ENCODE data around the gene PCNP.
A peak's percentile ranks its signal among the peaks of the same experiment; 100 is the strongest.
"Not testable (repeated sequence)": the region's sequence is repeated elsewhere in the genome, so short reads cannot be mapped to it uniquely, and the experiment has no call there.

Gene PCNP, protein sequence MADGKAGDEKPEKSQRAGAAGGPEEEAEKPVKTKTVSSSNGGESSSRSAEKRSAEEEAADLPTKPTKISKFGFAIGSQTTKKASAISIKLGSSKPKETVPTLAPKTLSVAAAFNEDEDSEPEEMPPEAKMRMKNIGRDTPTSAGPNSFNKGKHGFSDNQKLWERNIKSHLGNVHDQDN

DNA sequence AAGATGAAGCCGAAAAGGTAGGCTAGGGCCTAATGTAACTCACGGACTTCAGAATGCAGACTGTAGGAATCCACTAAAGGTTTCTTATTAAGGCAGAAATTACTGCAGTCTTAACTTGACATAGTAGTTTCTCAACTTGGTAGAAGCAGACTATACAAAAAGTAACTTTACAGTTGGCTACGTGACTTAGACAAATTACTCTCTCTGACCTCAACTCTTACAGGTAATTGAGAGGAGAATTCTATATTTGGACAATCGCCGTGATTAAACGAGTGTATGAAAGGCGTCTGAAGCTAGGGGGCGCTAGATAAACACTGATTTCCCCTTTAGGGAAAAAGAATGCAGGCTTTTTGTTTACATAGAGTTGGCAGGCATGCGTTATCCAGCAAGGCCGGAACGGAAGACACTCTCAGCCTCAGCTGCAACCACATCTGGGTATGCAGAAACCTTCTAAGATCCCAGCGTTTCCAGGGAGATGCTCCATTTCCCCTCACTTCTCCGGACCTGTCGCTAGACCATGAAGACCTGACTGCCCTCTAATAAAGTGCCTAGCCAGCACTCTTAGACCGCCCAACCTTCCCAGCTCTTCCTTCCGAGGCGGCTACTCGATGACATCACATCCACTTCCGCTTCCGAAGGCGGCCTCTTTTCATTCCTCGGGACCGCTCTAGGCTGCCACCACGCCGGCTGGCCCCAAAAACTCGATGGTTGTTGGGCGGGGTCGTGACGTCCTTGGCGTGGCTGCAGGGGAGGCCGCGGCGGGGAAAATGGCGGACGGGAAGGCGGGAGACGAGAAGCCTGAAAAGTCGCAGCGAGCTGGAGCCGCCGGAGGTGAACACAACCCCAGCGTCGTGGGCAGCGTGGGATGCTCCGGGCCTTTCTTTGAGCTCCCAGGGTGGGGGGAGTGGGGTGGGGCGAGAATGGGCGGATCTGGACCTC, at the start of gene PCNP:
Gene PCNP (plus strand): TSS at position 732 of the 939 bp plus-strand sequence. CDS start 36 bp downstream, at position 768.
- H3K4me3 ChIP-seq (ENCODE audit: low read length), result peak within 1 kb of the TSS; percentile 95
- peak within 1 kb of the TSS; percentile 99 for H3K9ac ChIP-seq (ENCODE audit: low read length)
- H3K27ac ChIP-seq (ENCODE audit: low read depth, low read length), result peak within 1 kb of the TSS; percentile 98
- H3K27me3 ChIP-seq (ENCODE audit: control insufficient read depth, insufficient read depth, low read length), result no peaks in the 10 kb centered on the region
- H3K36me3 ChIP-seq (ENCODE audit: control insufficient read depth, insufficient read depth, low read length), result no peaks in the 10 kb centered on the region
- H3K4me1 ChIP-seq (ENCODE audit: control insufficient read depth, insufficient read depth, low read length), result peaks cover 11% of the 10 kb centered on the region

DNA sequence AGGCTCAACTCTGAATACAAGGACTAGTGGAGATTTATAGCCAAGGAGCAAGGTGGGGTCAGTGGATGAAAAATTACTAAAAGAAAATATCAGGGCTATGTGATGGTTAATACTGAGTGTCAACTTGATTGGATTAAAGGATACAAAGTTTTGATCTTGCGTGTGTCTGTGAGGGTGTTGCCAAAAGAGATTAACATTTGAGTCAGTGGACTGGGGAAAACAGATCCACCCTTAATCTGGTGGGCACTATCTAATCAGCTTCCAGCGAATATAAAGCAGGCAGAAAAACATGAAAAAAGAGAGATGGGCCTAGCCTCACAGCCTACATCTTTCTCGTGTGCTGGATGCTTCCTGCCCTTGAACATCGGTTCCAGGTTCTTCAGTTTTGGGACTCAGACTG, 46.5 kb upstream of the PCNP start:
- Histone ChIP-seq H3K4me1 (ENCODE audit: control insufficient read depth, insufficient read depth, low read length) (no peaks in the 10 kb centered on the region), H3K4me3 (ENCODE audit: low read length) (no peak overlapping the region), H3K27me3 (ENCODE audit: control insufficient read depth, insufficient read depth, low read length) (no peaks in the 10 kb centered on the region), H3K27ac (ENCODE audit: low read depth, low read length) (no peak overlapping the region), H3K36me3 (ENCODE audit: control insufficient read depth, insufficient read depth, low read length) (no peaks in the 10 kb centered on the region), H3K9ac (ENCODE audit: low read length) (no peak overlapping the region)

DNA sequence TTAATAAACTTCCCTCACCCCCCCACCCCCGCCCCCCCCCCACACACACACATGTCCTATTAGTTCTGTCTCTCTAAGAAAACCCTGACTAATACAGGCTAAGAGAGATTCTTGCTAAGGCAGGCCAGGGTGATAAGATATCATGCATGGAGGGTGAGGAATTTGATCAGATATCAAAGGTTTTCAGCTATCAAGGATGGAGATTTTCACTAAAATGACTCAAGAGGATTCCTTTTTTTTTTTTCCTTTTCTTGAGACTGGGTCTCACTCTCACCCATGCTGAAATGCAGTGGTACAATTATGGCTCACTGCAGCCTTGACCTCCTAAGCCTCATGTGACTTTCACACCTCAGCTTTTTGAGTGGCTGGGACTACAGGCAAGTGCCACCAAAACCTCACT, 46.1 kb upstream of the PCNP start:
- H3K9ac ChIP-seq (ENCODE audit: low read length), result no peak overlapping the region
- no peaks in the 10 kb centered on the region for H3K27me3 ChIP-seq (ENCODE audit: control insufficient read depth, insufficient read depth, low read length)
- H3K27ac ChIP-seq (ENCODE audit: low read depth, low read length), result no peak overlapping the region
- H3K36me3 ChIP-seq (ENCODE audit: control insufficient read depth, insufficient read depth, low read length), result no peaks in the 10 kb centered on the region
- H3K4me3 ChIP-seq (ENCODE audit: low read length), result no peak overlapping the region
- peaks cover 3% of the 10 kb centered on the region for H3K4me1 ChIP-seq (ENCODE audit: control insufficient read depth, insufficient read depth, low read length)

DNA sequence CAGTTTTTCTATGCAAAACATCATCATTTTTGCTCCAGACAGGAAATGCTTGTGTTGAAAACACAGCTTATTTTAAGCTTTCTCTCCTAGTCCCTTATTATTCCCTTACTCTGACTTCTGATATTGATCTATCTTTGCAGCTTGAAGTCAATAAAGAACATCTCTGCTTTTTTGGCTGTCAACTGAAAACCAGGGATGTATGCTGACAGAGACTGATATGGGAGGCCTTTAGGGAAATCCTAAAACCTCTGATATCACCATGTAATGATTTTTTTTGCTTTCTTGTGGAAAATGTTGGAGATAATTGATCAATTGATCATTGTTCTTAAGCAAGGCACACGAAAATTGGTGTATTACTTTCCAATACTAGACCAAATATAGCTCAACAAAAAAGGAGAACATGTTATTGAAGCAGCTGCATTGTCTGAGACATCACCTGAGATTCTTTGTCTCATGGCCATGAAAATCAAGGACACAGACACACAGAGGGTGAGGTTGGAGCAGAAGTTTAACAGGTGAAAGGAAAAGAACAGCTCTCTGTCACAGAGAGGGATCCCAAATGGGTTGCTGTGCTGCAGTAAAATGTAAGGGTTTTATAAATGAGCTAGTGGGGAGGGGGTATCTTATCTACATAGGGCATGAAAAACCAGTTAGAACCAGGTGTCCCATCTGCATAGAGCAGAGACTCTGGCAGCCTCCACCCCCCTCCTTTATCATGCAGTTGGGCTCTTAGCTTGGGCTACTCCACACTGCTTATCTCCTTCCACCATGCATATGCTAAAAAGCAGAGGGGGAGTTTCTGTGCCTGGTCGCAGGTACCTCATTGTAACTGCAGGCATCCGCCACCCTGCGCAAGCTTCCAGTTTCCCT, 43.9 kb upstream of the PCNP start:
- Histone ChIP-seq H3K27me3 (ENCODE audit: control insufficient read depth, insufficient read depth, low read length) (no peaks in the 10 kb centered on the region), H3K36me3 (ENCODE audit: control insufficient read depth, insufficient read depth, low read length) (no peaks in the 10 kb centered on the region), H3K4me3 (ENCODE audit: low read length) (no peak overlapping the region), H3K27ac (ENCODE audit: low read depth, low read length) (no peak overlapping the region), H3K4me1 (ENCODE audit: control insufficient read depth, insufficient read depth, low read length) (peaks cover 7% of the 10 kb centered on the region), H3K9ac (ENCODE audit: low read length) (no peak overlapping the region)

DNA sequence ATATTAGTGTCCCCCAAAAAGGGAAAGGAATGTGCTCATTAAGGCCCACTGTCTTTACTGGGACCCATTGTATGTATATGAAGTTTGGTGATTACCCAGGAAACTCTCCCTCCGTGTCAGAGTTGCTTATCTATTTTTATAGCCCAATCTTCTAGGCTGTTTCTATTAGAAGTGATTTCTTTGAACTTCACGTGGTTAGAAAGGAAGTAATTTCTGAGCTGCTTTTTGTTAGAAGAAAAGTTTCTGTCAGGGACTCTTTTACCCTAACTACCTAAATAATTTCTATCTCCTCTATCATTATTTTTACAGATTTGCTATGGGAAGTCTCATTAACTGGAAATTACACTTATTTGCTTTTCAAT, 43.3 kb upstream of the PCNP start:
- no peak overlapping the region for H3K9ac ChIP-seq (ENCODE audit: low read length)
- no peak overlapping the region for H3K27ac ChIP-seq (ENCODE audit: low read depth, low read length)
- peaks cover 7% of the 10 kb centered on the region for H3K4me1 ChIP-seq (ENCODE audit: control insufficient read depth, insufficient read depth, low read length)
- no peak overlapping the region for H3K4me3 ChIP-seq (ENCODE audit: low read length)
- H3K36me3 ChIP-seq (ENCODE audit: control insufficient read depth, insufficient read depth, low read length), result no peaks in the 10 kb centered on the region
- no peaks in the 10 kb centered on the region for H3K27me3 ChIP-seq (ENCODE audit: control insufficient read depth, insufficient read depth, low read length)

DNA sequence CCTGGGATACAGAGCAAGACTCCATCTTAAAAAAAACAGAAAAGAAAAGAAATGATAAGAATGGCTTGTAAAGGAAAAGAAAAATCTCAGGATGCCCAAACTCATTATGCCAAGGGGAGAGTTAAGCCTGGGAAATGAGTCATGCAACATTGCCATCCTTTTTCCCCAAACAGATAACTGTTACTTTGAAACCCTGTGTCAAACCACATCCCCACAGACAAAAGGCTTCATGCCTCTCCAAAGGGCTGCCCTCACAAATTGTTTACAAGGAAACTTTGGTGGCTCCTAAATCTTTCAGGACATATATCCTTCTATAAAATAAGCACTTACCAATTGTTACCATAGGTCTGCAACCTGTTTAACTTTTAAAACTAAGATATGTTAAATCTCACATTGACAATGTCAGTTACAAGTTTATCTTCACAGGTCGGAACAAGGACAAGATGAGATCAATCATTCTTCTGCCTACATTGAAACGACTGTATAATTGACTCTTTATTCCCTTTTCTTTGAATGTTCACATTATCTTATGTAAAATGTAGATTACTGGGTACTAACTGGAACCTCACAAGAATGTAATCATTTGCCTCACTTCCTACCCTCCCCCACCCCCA, 42.4 kb upstream of the PCNP start:
- H3K9ac ChIP-seq (ENCODE audit: low read length), result no peak overlapping the region
- no peaks in the 10 kb centered on the region for H3K27me3 ChIP-seq (ENCODE audit: control insufficient read depth, insufficient read depth, low read length)
- H3K36me3 ChIP-seq (ENCODE audit: control insufficient read depth, insufficient read depth, low read length), result no peaks in the 10 kb centered on the region
- peaks cover 7% of the 10 kb centered on the region for H3K4me1 ChIP-seq (ENCODE audit: control insufficient read depth, insufficient read depth, low read length)
- no peak overlapping the region for H3K27ac ChIP-seq (ENCODE audit: low read depth, low read length)
- H3K4me3 ChIP-seq (ENCODE audit: low read length), result no peak overlapping the region

DNA sequence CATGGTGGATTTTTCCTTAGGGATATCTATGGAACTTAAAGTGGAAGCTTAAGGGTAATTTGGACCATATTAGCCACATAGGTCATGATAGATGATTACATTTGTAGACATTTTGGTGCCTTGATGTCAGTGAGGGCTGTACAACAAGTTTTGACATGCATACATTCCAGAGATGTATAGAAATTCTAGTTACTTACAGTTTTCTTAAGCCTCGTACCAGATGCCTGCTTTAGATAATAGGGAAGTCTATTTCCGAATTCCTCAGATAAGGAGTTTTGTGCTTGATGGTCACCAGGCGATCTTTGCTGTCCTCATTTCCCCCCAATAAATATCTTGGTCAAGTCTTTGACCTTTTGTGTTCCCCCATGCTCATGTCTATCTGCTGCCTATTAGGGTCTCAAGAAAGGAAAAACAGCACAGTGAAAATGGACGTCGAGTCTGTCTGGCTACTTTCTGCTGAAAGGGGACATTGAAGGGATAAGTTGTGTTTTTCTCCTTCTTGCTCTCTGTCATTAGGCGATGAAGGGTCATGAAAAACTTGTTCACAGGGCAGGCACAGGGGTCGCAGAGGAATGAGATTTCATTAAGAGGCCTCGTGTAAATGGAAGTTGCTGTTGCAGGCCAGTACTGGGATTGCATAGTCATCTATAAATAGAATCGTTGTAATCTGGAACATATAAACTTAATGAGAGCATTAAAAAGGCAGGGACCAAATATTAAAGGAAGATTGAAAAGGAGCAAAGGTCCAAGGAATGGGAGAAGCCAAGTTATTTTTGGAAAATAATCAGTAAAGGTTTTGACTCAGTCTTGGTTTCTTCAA, 41.0 kb upstream of the PCNP start:
- H3K27me3 ChIP-seq (ENCODE audit: control insufficient read depth, insufficient read depth, low read length), result no peaks in the 10 kb centered on the region
- H3K36me3 ChIP-seq (ENCODE audit: control insufficient read depth, insufficient read depth, low read length), result no peaks in the 10 kb centered on the region
- H3K27ac ChIP-seq (ENCODE audit: low read depth, low read length), result peak overlapping the region; percentile 66
- no peak overlapping the region for H3K4me3 ChIP-seq (ENCODE audit: low read length)
- H3K9ac ChIP-seq (ENCODE audit: low read length), result no peak overlapping the region
- H3K4me1 ChIP-seq (ENCODE audit: control insufficient read depth, insufficient read depth, low read length), result peaks cover 7% of the 10 kb centered on the region

DNA sequence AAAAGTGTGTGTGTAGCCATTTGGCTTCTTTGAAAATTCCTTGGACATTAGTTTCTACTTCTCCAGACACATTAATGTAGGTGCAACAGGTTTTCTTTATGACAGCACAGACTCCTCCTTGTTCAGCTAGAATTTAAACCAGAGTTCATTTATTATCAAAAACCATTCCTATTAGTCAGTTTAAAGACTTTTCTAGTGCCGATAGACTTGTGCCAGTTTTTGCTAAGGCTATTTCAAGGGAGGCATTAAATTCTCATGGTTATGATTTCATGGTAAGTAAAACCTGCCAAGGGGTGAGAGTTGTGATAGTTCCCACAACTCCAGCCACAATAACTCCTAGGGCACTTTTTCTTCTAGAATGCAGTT, 40.4 kb upstream of the PCNP start:
- no peak overlapping the region for H3K9ac ChIP-seq (ENCODE audit: low read length)
- no peak overlapping the region for H3K4me3 ChIP-seq (ENCODE audit: low read length)
- peak overlapping the region; percentile 66 for H3K27ac ChIP-seq (ENCODE audit: low read depth, low read length)
- H3K4me1 ChIP-seq (ENCODE audit: control insufficient read depth, insufficient read depth, low read length), result peaks cover 7% of the 10 kb centered on the region
- H3K36me3 ChIP-seq (ENCODE audit: control insufficient read depth, insufficient read depth, low read length), result no peaks in the 10 kb centered on the region
- no peaks in the 10 kb centered on the region for H3K27me3 ChIP-seq (ENCODE audit: control insufficient read depth, insufficient read depth, low read length)

DNA sequence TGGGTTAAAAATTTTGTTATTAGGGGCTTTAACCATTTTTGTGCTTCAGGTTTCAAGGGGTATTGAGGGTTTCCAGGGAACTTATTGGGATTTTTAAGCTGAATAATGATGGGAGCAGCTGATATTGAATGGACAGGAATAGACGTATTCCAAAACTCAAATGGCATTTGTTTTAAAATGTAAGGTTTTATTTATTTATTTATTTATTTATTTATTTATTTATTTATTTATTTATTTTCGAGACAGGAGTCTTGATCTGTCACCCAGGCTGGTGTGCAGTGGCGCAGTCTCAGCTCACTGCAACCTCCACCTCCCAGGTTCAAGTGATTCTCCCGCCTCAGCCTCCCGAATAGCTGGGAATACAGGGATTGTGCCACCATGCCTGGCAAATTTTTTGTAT, 38.8 kb upstream of the PCNP start:
- Histone ChIP-seq H3K27me3 (ENCODE audit: control insufficient read depth, insufficient read depth, low read length) (no peaks in the 10 kb centered on the region), H3K4me3 (ENCODE audit: low read length) (no peak overlapping the region), H3K4me1 (ENCODE audit: control insufficient read depth, insufficient read depth, low read length) (peaks cover 7% of the 10 kb centered on the region)

DNA sequence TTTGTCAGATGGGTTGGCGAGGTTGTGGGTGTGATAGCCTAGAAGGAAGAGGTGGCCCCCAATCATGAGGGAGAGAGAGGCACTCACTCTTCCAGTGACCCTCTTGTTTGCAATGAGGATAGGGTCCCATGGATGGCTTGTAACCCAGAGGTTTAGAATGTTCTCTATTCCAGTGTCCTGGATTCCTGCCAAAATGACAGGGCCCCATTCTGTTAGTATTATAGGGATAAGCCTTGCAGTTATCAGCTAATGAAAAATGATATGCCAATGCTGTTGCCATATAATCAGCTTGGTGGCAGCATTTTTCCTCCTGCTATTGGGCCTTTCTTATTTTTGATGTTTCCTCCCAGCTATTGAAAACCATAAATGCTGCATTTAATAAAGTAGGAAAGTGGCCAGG, 37.7 kb upstream of the PCNP start:
- H3K9ac ChIP-seq (ENCODE audit: low read length), result no peak overlapping the region
- no peak overlapping the region for H3K27ac ChIP-seq (ENCODE audit: low read depth, low read length)
- H3K4me3 ChIP-seq (ENCODE audit: low read length), result no peak overlapping the region
- no peaks in the 10 kb centered on the region for H3K27me3 ChIP-seq (ENCODE audit: control insufficient read depth, insufficient read depth, low read length)
- H3K4me1 ChIP-seq (ENCODE audit: control insufficient read depth, insufficient read depth, low read length), result peaks cover 7% of the 10 kb centered on the region
- no peaks in the 10 kb centered on the region for H3K36me3 ChIP-seq (ENCODE audit: control insufficient read depth, insufficient read depth, low read length)

More for the DNA sequence above, 38.8 kb upstream of the PCNP start:
- no peaks in the 10 kb centered on the region for H3K36me3 ChIP-seq (ENCODE audit: control insufficient read depth, insufficient read depth, low read length)
- no peak overlapping the region for H3K9ac ChIP-seq (ENCODE audit: low read length)
- H3K27ac ChIP-seq (ENCODE audit: low read depth, low read length), result no peak overlapping the region

DNA sequence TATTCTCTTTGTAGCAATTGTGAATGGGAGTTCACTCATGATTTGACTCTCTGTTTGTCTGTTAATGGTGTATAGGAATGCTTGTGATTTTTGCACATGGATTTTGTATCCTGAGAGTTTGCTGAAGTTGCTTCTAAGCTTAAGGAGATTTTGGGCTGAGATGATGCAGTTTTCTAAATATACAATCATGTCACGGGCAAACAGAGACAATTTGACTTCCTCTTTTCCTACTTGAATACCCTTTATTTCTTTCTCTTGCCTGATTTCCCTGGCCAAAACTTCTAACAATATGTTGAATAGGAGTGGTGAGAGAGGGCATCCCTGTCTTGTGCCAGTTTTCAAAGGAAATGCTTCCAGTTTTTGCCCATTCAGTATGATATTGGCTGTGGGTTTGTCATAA, 37.0 kb upstream of the PCNP start:
- not testable (repeated sequence) for H3K36me3 ChIP-seq (ENCODE audit: control insufficient read depth, insufficient read depth, low read length); H3K4me3 ChIP-seq (ENCODE audit: low read length); H3K9ac ChIP-seq (ENCODE audit: low read length); H3K4me1 ChIP-seq (ENCODE audit: control insufficient read depth, insufficient read depth, low read length); H3K27me3 ChIP-seq (ENCODE audit: control insufficient read depth, insufficient read depth, low read length); H3K27ac ChIP-seq (ENCODE audit: low read depth, low read length)
